ENCODE results near the gene KIAA1958.
"Not testable (repeated sequence)": the region's sequence is repeated elsewhere in the genome, so short reads cannot be mapped to it uniquely, and the experiment has no call there.

The KIAA1958 gene

GRCh38 chr9:112669326-112669725 lies 182.7 kb downstream of the KIAA1958 start:
- DNase-seq = no peak

- DNase-seq = no peak
Measured at GRCh38 chr9:112670991-112671625, 184.5 kb downstream of the KIAA1958 start.

- DNase-seq = not testable (repeated sequence)
Measured at GRCh38 chr9:112673221-112673620, 186.6 kb downstream of the KIAA1958 start.

DNA sequence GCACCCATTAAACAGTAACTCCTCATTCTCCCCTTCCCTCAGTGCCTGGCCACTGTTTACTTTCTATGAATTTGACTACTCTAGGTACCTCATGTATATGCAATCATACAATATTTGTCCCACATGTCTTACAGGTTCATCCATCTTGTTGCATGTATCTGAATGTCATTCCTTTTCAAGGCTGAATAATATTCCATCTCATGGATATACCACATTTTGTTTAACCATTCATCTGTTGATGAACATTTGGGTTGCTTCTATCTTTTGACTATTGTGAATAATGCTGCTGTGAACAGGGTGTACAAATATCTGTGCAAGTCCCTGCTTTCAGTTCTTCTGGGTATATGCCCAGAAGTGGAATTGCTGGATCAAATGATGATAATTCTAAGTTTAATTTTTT lies 190.4 kb downstream of the KIAA1958 start:
- no peak for DNase-seq

GRCh38 chr9:112680731-112681402 lies 194.2 kb downstream of the KIAA1958 start:
- no peak for DNase-seq

- DNase-seq = no peak
Measured at GRCh38 chr9:112689161-112689740, 202.6 kb downstream of the KIAA1958 start.

- DNase-seq = no peak
Measured at GRCh38 chr9:112694706-112695555, 208.3 kb downstream of the KIAA1958 start.

DNA sequence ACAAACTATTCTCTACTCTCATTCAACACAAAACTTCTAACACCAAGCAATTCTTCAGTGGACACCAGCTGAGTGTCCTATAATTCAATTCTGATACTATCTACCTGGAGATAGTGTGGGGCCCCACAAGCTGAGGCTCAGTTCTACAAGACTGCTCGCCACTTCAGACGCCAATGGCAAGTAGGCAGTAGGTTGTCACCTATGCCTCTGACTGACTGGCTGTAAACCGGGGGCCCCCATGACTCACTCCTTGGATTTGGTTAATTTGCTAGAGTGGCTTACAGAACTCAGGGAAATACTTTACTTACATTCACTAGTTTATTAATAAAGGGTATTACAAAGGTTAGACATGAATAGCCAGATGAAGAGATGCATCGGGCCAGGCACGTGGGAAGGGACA lies 209.8 kb downstream of the KIAA1958 start:
- DNase-seq = no peak

DNA sequence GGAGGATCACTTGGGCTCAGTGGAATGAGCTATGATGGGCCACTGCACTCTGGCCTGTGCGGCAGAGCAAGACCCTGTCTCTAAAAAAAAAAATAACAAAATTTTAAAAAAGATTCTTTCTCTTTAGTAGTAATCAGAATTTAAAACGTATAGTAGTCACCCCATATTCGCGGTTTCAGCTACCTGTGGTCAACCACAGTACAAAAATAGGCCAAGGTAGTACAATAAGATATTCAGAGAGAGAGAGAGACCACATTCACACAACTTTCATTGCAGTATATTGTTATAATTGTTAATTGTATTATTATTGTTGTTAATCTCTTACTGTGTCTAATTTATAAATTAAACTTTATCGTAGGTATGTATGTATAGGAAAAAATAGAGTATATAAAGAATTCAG lies 212.6 kb downstream of the KIAA1958 start:
- DNase-seq = no peak

GRCh38 chr9:112700085-112700484 lies 213.5 kb downstream of the KIAA1958 start:
- DNase-seq = no peak

- no peak for DNase-seq
Measured at GRCh38 chr9:112703304-112703703, 216.7 kb downstream of the KIAA1958 start.

- DNase-seq = no peak
Measured at GRCh38 chr9:112705768-112706427, 219.3 kb downstream of the KIAA1958 start.

- no peak for DNase-seq
Measured at GRCh38 chr9:112711050-112711689, 224.5 kb downstream of the KIAA1958 start.

DNA sequence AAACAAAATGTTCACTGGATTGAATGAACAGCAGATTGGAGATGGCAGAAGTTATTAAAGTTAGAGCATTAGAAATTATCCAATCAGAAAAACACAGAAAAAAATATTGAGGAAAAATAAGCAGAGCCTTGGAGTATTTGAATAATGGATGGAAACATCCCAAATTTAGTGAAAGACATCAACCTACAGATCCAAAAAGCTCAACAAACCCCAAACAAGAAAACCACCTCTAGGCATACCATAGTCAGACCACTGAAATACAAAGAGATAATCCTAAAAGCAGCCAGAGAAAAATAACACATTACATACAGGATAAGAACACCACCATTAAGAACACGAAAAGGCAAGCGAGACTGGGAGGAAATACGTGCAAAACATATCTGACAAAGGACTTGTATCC lies 226.1 kb downstream of the KIAA1958 start:
- DNase-seq = no peak

DNA sequence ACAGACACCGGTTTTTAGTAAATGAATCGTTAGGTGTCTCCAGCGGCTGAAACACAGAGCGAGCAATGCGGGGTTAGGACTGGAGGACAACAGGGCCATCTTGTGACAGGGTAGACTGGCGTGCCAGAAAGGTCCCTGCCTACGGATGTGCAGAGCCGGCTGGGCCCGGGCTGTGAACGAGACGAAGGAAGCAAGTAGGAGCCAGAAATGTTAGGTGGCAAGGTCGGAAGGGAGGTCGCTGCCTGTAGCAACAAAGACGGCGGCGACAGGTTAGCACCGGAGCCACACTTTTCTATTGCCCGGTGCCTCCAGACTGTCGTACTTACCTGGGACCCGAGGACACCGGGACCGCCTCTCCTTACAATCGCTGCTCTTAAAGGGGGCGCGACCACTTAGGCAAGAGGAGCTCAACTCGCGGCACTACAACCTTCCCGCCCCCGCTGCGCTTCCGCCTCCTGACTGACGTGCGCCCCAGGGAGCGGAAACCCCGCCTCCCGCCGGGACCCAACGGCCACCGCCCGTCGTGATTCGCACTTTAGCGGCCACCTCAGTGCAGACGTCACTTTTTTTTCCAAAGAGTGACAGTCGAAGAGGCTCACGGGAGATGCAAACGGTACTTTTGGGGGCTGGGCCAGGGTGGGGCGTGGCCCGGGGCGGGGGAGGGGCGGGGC lies 231.2 kb downstream of the KIAA1958 start, which contains the start of gene INIP:
Gene INIP, minus strand, starts transcription at position 457 of the 671 bp plus-strand sequence. CDS start 1,632 bp downstream, outside the sequence.
- DNase-seq = peak; percentile 92
